Activated T-cell treated with anti-CD3 and anti-CD28 coated beads for 48 hours (primary cell): ENCODE data around the gene DIPK1A.

ENCODE experiments used
- DNase-seq: peaks from one replicate; pipeline ENCODE4 v3.0.0-alpha.2; 2020; ENCODE audit warnings: low read depth

DIPK1A gene

GRCh38 chr1:92876351-92876750, 84.9 kb downstream of the DIPK1A start:
- DNase-seq: no peak

GRCh38 chr1:92874987-92875386, 86.3 kb downstream of the DIPK1A start:
- DNase-seq: no peak

- no peak for DNase-seq
Observed at GRCh38 chr1:92872719-92873118, 88.5 kb downstream of the DIPK1A start.

DNA sequence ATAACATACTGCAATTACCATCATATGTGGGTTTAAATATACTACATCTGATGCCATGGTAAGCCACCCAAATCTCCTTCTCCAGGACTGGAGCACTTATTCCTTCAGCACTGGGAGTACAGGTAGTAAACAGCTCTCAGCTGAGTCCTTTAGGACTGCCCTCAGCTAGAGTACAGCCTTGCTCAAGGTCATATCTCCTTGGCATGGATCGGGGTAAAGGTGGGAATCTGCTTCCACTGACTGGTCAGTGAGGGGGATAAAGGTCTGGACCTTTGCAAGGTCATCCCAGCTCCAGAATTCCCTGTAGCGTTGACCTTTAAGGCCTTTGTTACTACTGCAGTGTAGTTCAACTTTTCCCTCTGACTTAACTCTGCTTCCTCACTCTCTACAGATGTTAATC, 90.7 kb downstream of the DIPK1A start:
- DNase-seq: no peak

- no peak for DNase-seq
Observed at GRCh38 chr1:92864131-92864530, 97.1 kb downstream of the DIPK1A start.

DNA sequence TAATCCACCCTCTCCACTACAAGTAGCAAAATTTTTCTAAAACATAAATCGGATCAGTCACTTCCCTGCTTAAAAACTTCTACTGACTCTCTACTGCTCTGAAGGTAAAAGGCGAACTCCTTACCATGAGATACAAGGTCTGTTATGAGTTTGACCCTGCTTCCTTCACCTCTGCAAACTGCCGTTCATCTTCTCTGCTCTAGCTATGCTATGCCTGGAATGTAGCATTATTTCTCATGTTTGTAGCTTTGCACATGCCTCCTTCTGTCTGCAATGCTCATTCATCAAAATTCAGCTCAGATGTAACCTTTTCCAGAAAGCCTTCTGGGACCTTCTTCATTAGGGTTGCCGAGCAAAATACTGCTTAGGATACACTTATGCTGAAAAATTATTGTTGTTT, 98.7 kb downstream of the DIPK1A start:
- DNase-seq: no peak

DNA sequence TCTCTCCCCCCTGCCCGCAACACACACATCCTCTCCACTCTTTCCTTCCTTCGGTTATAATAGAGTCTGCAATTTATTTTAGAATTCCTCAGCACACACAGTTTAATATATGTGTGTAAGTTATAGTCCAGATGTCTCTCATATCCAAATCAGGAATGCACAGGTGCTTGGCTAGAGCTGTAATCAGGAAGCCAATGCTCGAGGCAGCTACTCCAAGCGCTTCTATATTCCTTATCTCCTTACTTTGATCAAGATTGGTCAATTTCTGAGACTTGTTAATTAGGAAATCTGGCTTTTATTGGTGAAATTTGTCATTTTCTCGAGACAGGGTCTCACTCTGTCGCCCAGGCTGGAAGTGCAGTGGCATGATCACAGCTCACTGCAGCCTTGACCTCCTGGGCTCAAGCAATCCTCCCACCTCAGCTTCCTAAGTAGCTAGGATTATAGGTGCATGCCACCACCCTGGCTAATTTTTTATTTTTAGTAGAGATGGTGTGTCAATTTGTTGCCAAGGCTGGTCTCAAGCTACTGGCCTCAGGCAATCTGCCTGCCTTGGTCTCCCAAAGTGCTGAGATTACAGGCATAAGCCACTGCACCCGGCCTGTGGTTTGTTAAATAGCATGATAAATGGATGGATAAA, 101.7 kb downstream of the DIPK1A start:
- DNase-seq: no peak

GRCh38 chr1:92858564-92859399, 102.5 kb downstream of the DIPK1A start:
- DNase-seq: peak; percentile 15

DNA sequence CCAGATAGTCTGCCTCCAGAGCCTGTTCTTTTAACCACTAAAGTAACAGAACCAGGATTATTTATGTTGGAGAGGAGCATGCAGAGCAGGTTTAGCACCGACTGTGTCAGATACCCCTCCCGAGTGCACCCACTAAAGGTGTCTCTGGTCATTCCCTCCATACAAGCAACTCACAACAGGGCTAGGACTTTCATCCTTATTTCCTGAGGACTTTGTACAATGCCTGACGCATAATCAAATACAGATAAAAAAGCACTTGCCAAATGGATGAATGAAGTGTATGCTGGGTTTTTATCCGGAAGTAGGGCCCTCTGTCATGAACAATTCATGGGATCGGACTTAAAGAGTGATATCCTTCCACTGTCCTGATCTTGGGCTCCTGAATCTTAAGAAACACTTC, 103.4 kb downstream of the DIPK1A start:
- no peak for DNase-seq

DNA sequence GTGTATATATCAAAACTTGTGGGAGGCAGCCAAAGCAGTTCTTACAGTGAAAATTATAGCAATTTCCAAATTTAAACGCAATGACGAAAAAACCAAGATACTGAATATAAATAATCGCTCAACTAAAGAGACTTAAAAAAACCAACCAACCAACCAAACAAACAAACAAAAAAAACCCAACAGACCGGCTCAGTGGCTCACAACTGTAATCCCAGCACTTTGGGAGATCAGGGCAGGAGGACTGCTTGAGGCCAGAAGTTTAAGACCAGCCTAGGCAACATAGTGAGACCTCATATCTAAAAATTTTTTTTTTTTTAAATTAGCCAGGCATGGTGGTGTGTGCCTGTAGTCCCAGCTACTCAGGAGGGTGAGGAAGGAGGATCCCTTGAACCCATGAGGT, 106.0 kb downstream of the DIPK1A start:
- no peak for DNase-seq

DNA sequence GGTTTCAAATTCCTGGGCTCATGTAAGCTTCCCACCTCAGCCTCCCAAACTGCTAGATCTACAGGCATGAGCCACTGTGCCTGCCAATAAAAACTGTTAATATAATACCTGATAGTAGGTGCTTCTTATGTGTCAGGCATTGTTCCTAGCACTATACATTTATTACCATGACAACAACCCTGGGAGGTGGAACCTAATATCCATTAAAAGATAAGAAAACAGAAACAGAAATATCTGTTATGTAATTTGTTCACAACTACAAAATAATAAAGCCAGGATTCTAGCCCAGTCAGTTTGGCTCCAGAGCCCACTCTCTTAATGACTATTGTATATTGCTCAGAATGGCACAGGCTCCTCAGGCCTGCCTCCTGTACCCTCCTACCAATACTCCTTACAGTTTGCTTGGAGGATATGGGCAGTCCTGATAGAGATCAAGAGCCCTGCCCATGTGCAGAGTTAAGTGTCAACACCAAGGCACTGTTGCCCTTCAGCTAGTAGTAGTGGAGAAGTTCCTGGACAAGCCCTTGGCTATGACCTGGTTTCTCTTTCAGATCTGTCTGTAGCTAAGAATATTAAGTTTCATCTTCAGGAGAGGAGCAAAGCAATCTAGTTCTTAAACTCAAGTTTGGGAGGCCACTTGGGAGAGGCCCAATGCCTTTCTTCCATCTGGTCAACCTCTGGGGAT, 107.0 kb downstream of the DIPK1A start:
- no peak for DNase-seq

- no peak for DNase-seq
Observed at GRCh38 chr1:92853299-92853698, 108.0 kb downstream of the DIPK1A start.

- no peak for DNase-seq
Observed at GRCh38 chr1:92851729-92852128, 109.5 kb downstream of the DIPK1A start.

DNA sequence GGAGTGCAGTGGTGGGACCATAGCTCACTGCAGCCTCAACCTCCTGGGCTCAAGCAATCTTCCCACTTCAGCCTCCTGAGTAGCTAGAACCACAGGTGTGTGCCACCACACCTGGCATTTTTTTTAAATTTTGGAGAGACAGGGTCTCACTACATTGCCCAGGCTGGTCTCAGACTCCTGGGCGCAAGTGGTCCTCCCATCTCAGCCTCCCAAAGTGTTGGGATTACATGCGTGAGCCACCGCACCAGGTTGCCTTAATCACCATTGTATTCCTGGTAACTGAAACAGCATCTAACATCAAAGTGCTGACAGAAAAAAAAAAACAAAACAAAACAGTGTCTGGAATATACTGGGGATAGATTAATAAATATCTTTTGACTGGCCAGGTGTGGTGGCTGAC, 111.2 kb downstream of the DIPK1A start:
- no peak for DNase-seq

DNA sequence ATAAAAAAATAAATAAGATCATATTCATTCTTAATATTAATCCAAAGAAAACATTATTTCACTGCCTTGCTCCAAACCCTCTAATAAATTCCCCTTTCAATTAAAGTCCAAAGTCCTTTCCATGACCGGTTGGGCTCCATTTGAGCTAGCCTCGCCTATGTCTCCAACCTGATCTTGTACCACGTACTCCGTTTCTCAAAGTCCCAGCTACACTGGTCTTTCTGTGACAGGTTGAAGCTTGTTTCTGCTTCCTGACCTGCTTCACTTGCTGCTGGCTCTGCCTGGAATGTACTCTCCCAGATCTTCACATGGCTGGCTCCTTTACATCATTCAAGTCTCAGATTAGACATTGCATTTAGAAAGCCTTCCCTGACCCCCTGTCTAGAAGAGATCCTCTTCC, 113.1 kb downstream of the DIPK1A start:
- DNase-seq: no peak

- DNase-seq: no peak
Observed at GRCh38 chr1:92845908-92846307, 115.4 kb downstream of the DIPK1A start.

DNA sequence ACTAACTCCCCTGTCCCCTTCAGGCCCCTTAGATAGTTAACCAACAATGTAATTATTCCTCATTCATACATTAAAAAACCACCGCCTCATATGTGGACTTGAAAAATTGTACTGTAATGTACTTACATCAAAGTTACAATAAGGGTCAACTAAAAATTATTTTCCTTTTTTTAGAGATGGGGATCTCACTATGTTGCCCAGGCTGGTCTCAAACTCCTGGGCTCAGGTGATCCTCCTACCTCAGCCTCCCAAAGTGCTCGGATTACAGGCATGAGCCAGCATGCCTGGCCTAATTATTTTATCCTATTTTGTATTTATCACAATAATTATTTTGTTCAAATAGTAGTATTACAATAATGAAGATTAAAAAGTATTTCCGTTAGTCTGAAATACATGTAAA, 116.8 kb downstream of the DIPK1A start:
- DNase-seq: no peak

DNA sequence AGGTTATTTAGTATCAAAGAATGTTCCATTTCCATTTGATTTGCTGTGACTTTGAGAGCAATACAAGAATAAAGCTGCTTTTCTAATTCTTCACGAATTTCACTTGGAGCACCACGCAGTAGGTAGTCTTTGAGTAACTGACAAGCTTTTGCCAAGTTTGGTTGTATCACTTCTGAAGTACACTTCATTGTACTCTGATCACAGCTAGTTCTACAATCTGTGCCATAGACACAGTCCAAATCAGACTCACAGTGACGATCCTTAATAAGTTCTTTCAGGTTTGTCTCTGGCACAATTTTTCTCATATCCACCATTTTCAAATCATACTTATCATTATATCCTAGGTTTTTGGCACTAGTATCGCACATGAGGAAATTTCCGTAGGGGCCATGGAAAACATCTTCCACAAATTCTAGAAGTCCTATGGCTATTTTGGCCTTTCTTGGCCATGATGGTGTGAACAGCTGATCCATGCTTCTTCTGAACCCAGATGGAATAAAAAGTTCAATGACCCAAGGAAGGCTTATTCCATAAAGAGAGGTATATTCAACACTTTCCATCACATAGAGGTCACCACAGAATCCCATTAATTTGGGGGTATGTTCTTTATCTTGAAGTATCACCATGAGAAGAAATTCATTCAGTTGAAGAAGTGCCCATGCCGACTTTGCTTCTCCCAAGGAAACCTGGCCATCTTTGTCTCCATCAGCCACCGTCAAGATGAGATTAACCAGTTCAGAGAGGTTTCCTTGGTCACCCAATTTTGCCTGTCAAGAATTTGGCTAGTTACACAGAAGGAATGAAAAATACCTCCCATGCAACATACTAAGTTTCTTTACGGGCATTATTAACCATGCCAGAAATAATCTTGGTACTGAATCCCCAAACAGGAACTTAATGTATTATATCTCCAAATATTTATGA, 117.6 kb downstream of the DIPK1A start:
- no peak for DNase-seq

GRCh38 chr1:92843046-92843423, 118.2 kb downstream of the DIPK1A start:
- DNase-seq: no peak

- no peak for DNase-seq
Observed at GRCh38 chr1:92842082-92843045, 118.9 kb downstream of the DIPK1A start.

DNA sequence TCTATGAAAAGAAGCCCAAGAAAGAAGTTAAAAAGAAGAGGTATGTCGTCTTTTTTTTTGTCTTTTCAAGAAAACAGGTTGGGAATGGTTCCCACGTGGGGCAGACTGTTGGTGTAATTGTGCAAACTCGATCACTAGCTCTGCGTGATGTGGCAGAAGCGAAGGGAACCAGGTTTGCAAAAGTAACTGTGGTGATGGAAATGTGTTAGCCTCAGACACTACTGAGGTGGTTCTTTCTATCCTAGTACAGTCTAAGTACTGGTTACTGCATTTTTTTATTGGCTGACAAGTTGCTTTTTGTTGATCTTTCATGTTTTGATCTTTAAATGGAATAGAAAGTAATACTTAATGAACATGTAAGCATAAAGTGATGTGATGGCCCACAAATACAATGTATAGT, 120.7 kb downstream of the DIPK1A start:
- DNase-seq: no peak
